Large intestine (tissue), 3 donors: ENCODE results near the gene TRIM71. TPM values are rescaled to one million over a fixed set of nuclear protein-coding genes. Genes with fewer than 3 reads are reported as not detected.

ENCODE experiments used
- DNase-seq, 2 donors: peaks; one replicate each; pipeline versions ENCODE4 v3.0.0 to v3.0.0-alpha.2; 2013
- H3K27ac ChIP-seq: one replicate; pipeline ENCODE4 v1.5.1; 2013; ENCODE audit warnings: low read length
- H3K27me3 ChIP-seq: 2 replicates; pipeline ENCODE4 v1.6.1; 2013; ENCODE audit warnings: low read length; ENCODE audit not compliant: control insufficient read depth, insufficient read depth
- H3K36me3 ChIP-seq: 2 replicates; pipeline ENCODE4 v1.6.1; 2013; ENCODE audit warnings: low read length; ENCODE audit not compliant: control insufficient read depth, insufficient read depth
- H3K4me1 ChIP-seq: one replicate; pipeline ENCODE4 v1.6.1; 2013; ENCODE audit warnings: low read length; ENCODE audit not compliant: control insufficient read depth, insufficient read depth
- H3K4me3 ChIP-seq: one replicate; pipeline ENCODE4 v1.5.1; 2013; ENCODE audit warnings: low read length
- H3K9me3 ChIP-seq: one replicate; pipeline ENCODE4 v1.6.1; 2013; ENCODE audit warnings: mild to moderate bottlenecking, low read depth, low read length, moderate library complexity; ENCODE audit not compliant: control insufficient read depth
- WGBS: methylation state at CpG from one replicate; pipeline ENCODE4 v1.1.5; 2013; ENCODE audit warnings: low lambda C conversion rate; ENCODE audit not compliant: insufficient coverage; 5-methylcytosine and 5-hydroxymethylcytosine counted together
- polyA plus RNA-seq: library from polyadenylated mRNA; unstranded; fragments of 120-200 nt; gene quantifications from one replicate; pipeline ENCODE4 v1.2.1, GENCODE V29; 2013

Gene TRIM71
- polyA plus RNA-seq, 1 donor: 3.6 TPM

- no peaks in the 10 kb centered on the region for H3K27me3 ChIP-seq
- no peak overlapping the region for H3K27ac ChIP-seq
- H3K9me3 ChIP-seq: no peaks in the 10 kb centered on the region
- H3K36me3 ChIP-seq: no peaks in the 10 kb centered on the region
- peaks cover 45% of the 10 kb centered on the region for H3K4me1 ChIP-seq
- no CpG with 5 or more reads among the region's 4 CpGs for WGBS
- DNase-seq: no peak
- H3K4me3 ChIP-seq: no peak overlapping the region
Observed at GRCh38 chr3:32852146-32852545, 34.3 kb downstream of the TRIM71 start.

- Histone ChIP-seq H3K9me3 (no peaks in the 10 kb centered on the region), H3K27ac (no peak overlapping the region), H3K4me3 (no peak overlapping the region), H3K36me3 (no peaks in the 10 kb centered on the region), H3K4me1 (peaks cover 16% of the 10 kb centered on the region), H3K27me3 (no peaks in the 10 kb centered on the region)
- WGBS: no CpG with 5 or more reads among the region's 3 CpGs
- no peak for DNase-seq
Observed at GRCh38 chr3:32855350-32855953, 37.7 kb downstream of the TRIM71 start.

- Histone ChIP-seq H3K4me1 (peaks cover 12% of the 10 kb centered on the region), H3K4me3 (no peak overlapping the region), H3K9me3 (no peaks in the 10 kb centered on the region), H3K36me3 (no peaks in the 10 kb centered on the region), H3K27ac (no peak overlapping the region), H3K27me3 (no peaks in the 10 kb centered on the region)
- WGBS: no CpG with 5 or more reads among the region's 6 CpGs
- DNase-seq: no peak
Observed at GRCh38 chr3:32856355-32856889, 38.6 kb downstream of the TRIM71 start.

- Histone ChIP-seq H3K9me3 (no peaks in the 10 kb centered on the region), H3K4me3 (no peak overlapping the region), H3K4me1 (peaks cover 12% of the 10 kb centered on the region), H3K27ac (no peak overlapping the region), H3K36me3 (no peaks in the 10 kb centered on the region), H3K27me3 (no peaks in the 10 kb centered on the region)
- peak in 1 of 2 donors; percentile 46 for DNase-seq
- 17% methylated on average over 2 of the region's 6 CpGs for WGBS
Observed at GRCh38 chr3:32856901-32857507, 39.2 kb downstream of the TRIM71 start.

- H3K9me3 ChIP-seq: no peaks in the 10 kb centered on the region
- WGBS: 86% methylated on average over 1 of the region's 6 CpGs
- H3K27ac ChIP-seq: no peak overlapping the region
- H3K4me3 ChIP-seq: no peak overlapping the region
- H3K27me3 ChIP-seq: no peaks in the 10 kb centered on the region
- no peak for DNase-seq
- H3K4me1 ChIP-seq: peaks cover 12% of the 10 kb centered on the region
- no peaks in the 10 kb centered on the region for H3K36me3 ChIP-seq
Observed at GRCh38 chr3:32857921-32858320, 40.1 kb downstream of the TRIM71 start.

- Histone ChIP-seq H3K4me1 (peaks cover 12% of the 10 kb centered on the region), H3K4me3 (no peak overlapping the region), H3K9me3 (no peaks in the 10 kb centered on the region), H3K27ac (no peak overlapping the region), H3K36me3 (no peaks in the 10 kb centered on the region), H3K27me3 (no peaks in the 10 kb centered on the region)
- DNase-seq: no peak
- no CpG with 5 or more reads among the region's 4 CpGs for WGBS
Observed at GRCh38 chr3:32859604-32860237, 41.9 kb downstream of the TRIM71 start.

GRCh38 chr3:32860499-32860898 lies 42.7 kb downstream of the TRIM71 start:
- Histone ChIP-seq H3K27me3 (no peaks in the 10 kb centered on the region), H3K27ac (no peak overlapping the region), H3K36me3 (no peaks in the 10 kb centered on the region), H3K4me1 (peaks cover 12% of the 10 kb centered on the region), H3K4me3 (no peak overlapping the region), H3K9me3 (no peaks in the 10 kb centered on the region)
- WGBS: no CpG with 5 or more reads among the region's 4 CpGs
- DNase-seq: no peak

GRCh38 chr3:32861681-32862080 lies 43.9 kb downstream of the TRIM71 start:
- no peaks in the 10 kb centered on the region for H3K27me3 ChIP-seq
- no CpG with 5 or more reads among the region's 5 CpGs for WGBS
- H3K4me1 ChIP-seq: peaks cover 7% of the 10 kb centered on the region
- DNase-seq: no peak
- H3K36me3 ChIP-seq: no peaks in the 10 kb centered on the region
- H3K9me3 ChIP-seq: no peaks in the 10 kb centered on the region
- no peak overlapping the region for H3K4me3 ChIP-seq
- no peak overlapping the region for H3K27ac ChIP-seq

GRCh38 chr3:32862247-32862935 lies 44.6 kb downstream of the TRIM71 start:
- Histone ChIP-seq H3K4me1 (no peaks in the 10 kb centered on the region), H3K36me3 (no peaks in the 10 kb centered on the region), H3K27me3 (no peaks in the 10 kb centered on the region), H3K27ac (no peak overlapping the region), H3K9me3 (no peaks in the 10 kb centered on the region), H3K4me3 (no peak overlapping the region)
- DNase-seq: no peak
- 50% methylated on average over 2 of the region's 11 CpGs for WGBS

GRCh38 chr3:32862936-32863487 lies 45.2 kb downstream of the TRIM71 start:
- Histone ChIP-seq H3K27ac (no peak overlapping the region), H3K4me3 (no peak overlapping the region), H3K9me3 (no peaks in the 10 kb centered on the region), H3K4me1 (no peaks in the 10 kb centered on the region), H3K36me3 (no peaks in the 10 kb centered on the region), H3K27me3 (no peaks in the 10 kb centered on the region)
- DNase-seq: no peak
- no CpG with 5 or more reads among the region's 5 CpGs for WGBS
